Measurements from ENCODE around the gene FAM3C. TPM values are rescaled to one million over a fixed set of nuclear protein-coding genes. Genes with fewer than 3 reads are reported as not detected.
"Not testable (repeated sequence)": the region's sequence is repeated elsewhere in the genome, so short reads cannot be mapped to it uniquely, and the experiment has no call there.

The FAM3C gene
- total and polyA plus RNA-seq, 2 donors, result 40.3 to 108 TPM

GRCh38 chr7:121428855-121429489 lies 32.9 kb upstream of the FAM3C start:
- no peak for DNase-seq (ENCODE audit: extremely low spot score)
- Histone ChIP-seq H3K36me3 (ENCODE audit: insufficient read depth) (no peaks in the 10 kb centered on the region), H3K4me3 (ENCODE audit: low read depth, low read length) (no peak overlapping the region), H3K27ac (ENCODE audit: low read depth) (no peak overlapping the region), H3K4me1 (ENCODE audit: insufficient read depth) (no peaks in the 10 kb centered on the region)
- 86% methylated on average over 4 of the region's 4 CpGs for WGBS

GRCh38 chr7:121421743-121422142 lies 25.6 kb upstream of the FAM3C start:
- H3K4me1 ChIP-seq (ENCODE audit: insufficient read depth); DNase-seq (ENCODE audit: extremely low spot score); H3K4me3 ChIP-seq (ENCODE audit: low read depth, low read length); H3K36me3 ChIP-seq (ENCODE audit: insufficient read depth); H3K27ac ChIP-seq (ENCODE audit: low read depth): not testable (repeated sequence)
- WGBS, result 97% methylated on average over 17 of the region's 17 CpGs

- Histone ChIP-seq H3K36me3 (ENCODE audit: insufficient read depth) (no peaks in the 10 kb centered on the region), H3K4me1 (ENCODE audit: insufficient read depth) (no peaks in the 10 kb centered on the region), H3K27ac (ENCODE audit: low read depth) (no peak overlapping the region), H3K4me3 (ENCODE audit: low read depth, low read length) (no peak overlapping the region)
- DNase-seq (ENCODE audit: extremely low spot score), result no peak
- 77% methylated on average over 3 of the region's 3 CpGs for WGBS
Observed at GRCh38 chr7:121420976-121421375, 24.9 kb upstream of the FAM3C start.

- no peak overlapping the region for H3K27ac ChIP-seq (ENCODE audit: low read depth)
- 82% methylated on average over 6 of the region's 6 CpGs for WGBS
- no peak for DNase-seq (ENCODE audit: extremely low spot score)
- H3K4me3 ChIP-seq (ENCODE audit: low read depth, low read length), result no peak overlapping the region
- no peaks in the 10 kb centered on the region for H3K36me3 ChIP-seq (ENCODE audit: insufficient read depth)
- H3K4me1 ChIP-seq (ENCODE audit: insufficient read depth), result no peaks in the 10 kb centered on the region
Observed at GRCh38 chr7:121419201-121420148, 23.4 kb upstream of the FAM3C start.

- no peaks in the 10 kb centered on the region for H3K4me1 ChIP-seq (ENCODE audit: insufficient read depth)
- no peak for DNase-seq (ENCODE audit: extremely low spot score)
- no peaks in the 10 kb centered on the region for H3K36me3 ChIP-seq (ENCODE audit: insufficient read depth)
- 72% methylated on average over 1 of the region's 1 CpG for WGBS
- H3K4me3 ChIP-seq (ENCODE audit: low read depth, low read length), result no peak overlapping the region
- H3K27ac ChIP-seq (ENCODE audit: low read depth), result no peak overlapping the region
Observed at GRCh38 chr7:121416533-121416932, 20.4 kb upstream of the FAM3C start.

GRCh38 chr7:121414436-121414835 lies 18.3 kb upstream of the FAM3C start:
- Histone ChIP-seq H3K4me3 (ENCODE audit: low read depth, low read length) (no peak overlapping the region), H3K27ac (ENCODE audit: low read depth) (no peak overlapping the region), H3K36me3 (ENCODE audit: insufficient read depth) (no peaks in the 10 kb centered on the region), H3K4me1 (ENCODE audit: insufficient read depth) (no peaks in the 10 kb centered on the region)
- 61% methylated on average over 1 of the region's 1 CpG for WGBS
- DNase-seq (ENCODE audit: extremely low spot score), result no peak

- H3K4me3 ChIP-seq (ENCODE audit: low read depth, low read length), result no peak overlapping the region
- H3K4me1 ChIP-seq (ENCODE audit: insufficient read depth), result no peaks in the 10 kb centered on the region
- no peaks in the 10 kb centered on the region for H3K36me3 ChIP-seq (ENCODE audit: insufficient read depth)
- no peak for DNase-seq (ENCODE audit: extremely low spot score)
- WGBS, result 67% methylated on average over 3 of the region's 3 CpGs
- H3K27ac ChIP-seq (ENCODE audit: low read depth), result no peak overlapping the region
Observed at GRCh38 chr7:121411597-121411979, 15.5 kb upstream of the FAM3C start.

GRCh38 chr7:121410829-121411596 lies 14.9 kb upstream of the FAM3C start:
- H3K4me3 ChIP-seq (ENCODE audit: low read depth, low read length), result no peak overlapping the region
- DNase-seq (ENCODE audit: extremely low spot score), result no peak
- H3K4me1 ChIP-seq (ENCODE audit: insufficient read depth), result no peaks in the 10 kb centered on the region
- WGBS, result 83% methylated on average over 2 of the region's 2 CpGs
- H3K27ac ChIP-seq (ENCODE audit: low read depth), result no peak overlapping the region
- H3K36me3 ChIP-seq (ENCODE audit: insufficient read depth), result no peaks in the 10 kb centered on the region

GRCh38 chr7:121406944-121407343 lies 10.8 kb upstream of the FAM3C start:
- Histone ChIP-seq H3K36me3 (ENCODE audit: insufficient read depth) (no peaks in the 10 kb centered on the region), H3K4me3 (ENCODE audit: low read depth, low read length) (no peak overlapping the region), H3K4me1 (ENCODE audit: insufficient read depth) (no peaks in the 10 kb centered on the region), H3K27ac (ENCODE audit: low read depth) (no peak overlapping the region)
- DNase-seq (ENCODE audit: extremely low spot score), result no peak
- WGBS, result 88% methylated on average over 2 of the region's 2 CpGs

GRCh38 chr7:121406461-121406860 lies 10.4 kb upstream of the FAM3C start:
- Histone ChIP-seq H3K27ac (ENCODE audit: low read depth) (no peak overlapping the region), H3K4me1 (ENCODE audit: insufficient read depth) (no peaks in the 10 kb centered on the region), H3K36me3 (ENCODE audit: insufficient read depth) (no peaks in the 10 kb centered on the region), H3K4me3 (ENCODE audit: low read depth, low read length) (no peak overlapping the region)
- DNase-seq (ENCODE audit: extremely low spot score), result no peak
- 93% methylated on average over 5 of the region's 5 CpGs for WGBS

- no peaks in the 10 kb centered on the region for H3K36me3 ChIP-seq (ENCODE audit: insufficient read depth)
- H3K4me1 ChIP-seq (ENCODE audit: insufficient read depth), result no peaks in the 10 kb centered on the region
- no peak overlapping the region for H3K4me3 ChIP-seq (ENCODE audit: low read depth, low read length)
- no peak for DNase-seq (ENCODE audit: extremely low spot score)
- H3K27ac ChIP-seq (ENCODE audit: low read depth), result no peak overlapping the region
- 82% methylated on average over 2 of the region's 2 CpGs for WGBS
Observed at GRCh38 chr7:121404348-121404747, 8.2 kb upstream of the FAM3C start.

- 45% methylated on average over 1 of the region's 1 CpG for WGBS
- H3K4me3 ChIP-seq (ENCODE audit: low read depth, low read length), result no peak overlapping the region
- no peak overlapping the region for H3K27ac ChIP-seq (ENCODE audit: low read depth)
- no peak for DNase-seq (ENCODE audit: extremely low spot score)
- no peaks in the 10 kb centered on the region for H3K36me3 ChIP-seq (ENCODE audit: insufficient read depth)
- H3K4me1 ChIP-seq (ENCODE audit: insufficient read depth), result no peaks in the 10 kb centered on the region
Observed at GRCh38 chr7:121402701-121403100, 6.6 kb upstream of the FAM3C start.

- Histone ChIP-seq H3K4me3 (ENCODE audit: low read depth, low read length) (no peak overlapping the region), H3K4me1 (ENCODE audit: insufficient read depth) (no peaks in the 10 kb centered on the region), H3K36me3 (ENCODE audit: insufficient read depth) (no peaks in the 10 kb centered on the region), H3K27ac (ENCODE audit: low read depth) (no peak overlapping the region)
- WGBS, result 75% methylated on average over 3 of the region's 3 CpGs
- no peak for DNase-seq (ENCODE audit: extremely low spot score)
Observed at GRCh38 chr7:121401896-121402295, 5.8 kb upstream of the FAM3C start.
